NB4 (cell line): ENCODE measurements around the gene L3MBTL4.

ENCODE experiments used
- DNase-seq: peaks from one replicate; pipeline ENCODE4 v3.0.0; 2010; ENCODE audit warnings: low read depth
- H3K4me3 ChIP-seq: one replicate; pipeline ENCODE4 v1.5.1; 2011; ENCODE audit warnings: mild to moderate bottlenecking, low read depth, low read length, moderate library complexity
- MAX ChIP-seq: IDR thresholded peaks from 2 replicates; pipeline ENCODE4 v1.6.1; 2011; ENCODE audit warnings: low read depth, low read length
- MYC ChIP-seq: IDR thresholded peaks from 2 replicates; pipeline ENCODE4 v1.6.1; 2011; ENCODE audit warnings: low read depth, low read length
- POLR2A ChIP-seq: IDR thresholded peaks from 2 replicates; pipeline ENCODE4 v1.6.1; 2011; ENCODE audit warnings: mild to moderate bottlenecking; ENCODE audit not compliant: insufficient read length; ENCODE audit errors: extremely low read depth
- TF ChIP-seq, protein P1 (sequence below): IDR thresholded peaks from one replicate; pipeline ENCODE4 v1.5.1; 2012; ENCODE audit warnings: low read depth, low read length

Gene L3MBTL4

DNA sequence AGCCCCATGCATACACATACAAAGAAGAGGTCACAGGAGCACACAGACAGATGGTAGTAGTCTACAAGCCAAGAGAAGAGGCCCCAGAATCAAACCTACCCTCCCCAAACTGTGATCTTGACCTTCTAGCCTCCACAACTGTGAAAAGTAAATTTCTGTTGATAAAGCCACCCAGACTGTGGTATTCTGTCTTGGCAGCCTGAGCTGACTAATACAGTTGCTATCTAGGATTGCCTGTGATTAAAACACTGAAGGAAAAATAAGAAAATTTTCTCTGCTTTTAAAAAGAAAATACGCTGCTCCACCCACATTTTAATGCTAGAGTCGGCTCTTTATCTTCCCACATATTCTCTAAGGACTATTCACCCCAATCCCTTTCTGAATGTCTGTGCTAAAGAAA lies 375.7 kb downstream of the L3MBTL4 start:
- H3K4me3 ChIP-seq = no peak overlapping the region
- DNase-seq = no peak
- TF ChIP-seq MYC (no peak), MAX (no peak), POLR2A (no peak)
- TF ChIP-seq, protein P1, sequence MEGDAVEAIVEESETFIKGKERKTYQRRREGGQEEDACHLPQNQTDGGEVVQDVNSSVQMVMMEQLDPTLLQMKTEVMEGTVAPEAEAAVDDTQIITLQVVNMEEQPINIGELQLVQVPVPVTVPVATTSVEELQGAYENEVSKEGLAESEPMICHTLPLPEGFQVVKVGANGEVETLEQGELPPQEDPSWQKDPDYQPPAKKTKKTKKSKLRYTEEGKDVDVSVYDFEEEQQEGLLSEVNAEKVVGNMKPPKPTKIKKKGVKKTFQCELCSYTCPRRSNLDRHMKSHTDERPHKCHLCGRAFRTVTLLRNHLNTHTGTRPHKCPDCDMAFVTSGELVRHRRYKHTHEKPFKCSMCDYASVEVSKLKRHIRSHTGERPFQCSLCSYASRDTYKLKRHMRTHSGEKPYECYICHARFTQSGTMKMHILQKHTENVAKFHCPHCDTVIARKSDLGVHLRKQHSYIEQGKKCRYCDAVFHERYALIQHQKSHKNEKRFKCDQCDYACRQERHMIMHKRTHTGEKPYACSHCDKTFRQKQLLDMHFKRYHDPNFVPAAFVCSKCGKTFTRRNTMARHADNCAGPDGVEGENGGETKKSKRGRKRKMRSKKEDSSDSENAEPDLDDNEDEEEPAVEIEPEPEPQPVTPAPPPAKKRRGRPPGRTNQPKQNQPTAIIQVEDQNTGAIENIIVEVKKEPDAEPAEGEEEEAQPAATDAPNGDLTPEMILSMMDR = no peak

DNA sequence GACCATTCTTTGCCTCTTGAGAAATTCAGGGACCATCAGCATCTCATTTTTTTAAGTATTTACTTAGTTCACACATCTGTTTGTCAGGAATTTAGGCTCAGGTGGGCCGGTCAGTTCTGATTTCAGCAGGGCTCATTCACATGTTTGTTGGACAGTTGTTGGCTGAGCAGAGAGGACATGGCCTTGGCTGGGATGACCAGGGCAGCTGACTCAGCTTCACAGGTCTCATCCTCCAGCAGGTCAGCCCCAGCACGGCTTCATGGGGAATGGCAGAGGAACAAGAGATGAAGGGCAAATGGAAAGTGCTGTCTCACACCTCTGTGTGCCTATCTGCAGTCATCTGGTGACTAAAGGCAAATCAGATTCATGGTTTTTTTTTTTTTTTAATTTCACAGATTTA lies 383.3 kb downstream of the L3MBTL4 start:
- no peak for DNase-seq
- TF ChIP-seq POLR2A (no peak), MAX (no peak), MYC (no peak)
- TF ChIP-seq, protein P1 = no peak
- H3K4me3 ChIP-seq = no peak overlapping the region

DNA sequence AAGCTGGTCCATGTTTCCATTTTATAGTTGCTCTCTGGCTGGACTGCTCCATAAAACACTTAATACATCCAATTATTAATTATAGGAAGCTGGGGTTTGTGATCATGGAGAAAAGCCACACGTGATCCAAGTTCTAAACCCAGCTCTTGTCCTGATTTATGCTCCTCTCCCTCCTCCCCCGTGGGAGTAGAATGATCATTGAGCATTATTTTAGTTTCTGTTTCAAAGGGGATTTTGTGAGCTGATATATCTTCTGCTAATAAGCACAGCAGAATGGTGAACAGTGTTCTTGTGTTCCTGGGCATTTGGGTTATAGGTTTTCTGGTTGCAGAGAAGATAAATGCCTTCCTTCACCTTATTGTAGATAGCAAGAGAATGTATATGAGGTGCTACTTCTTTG lies 383.7 kb downstream of the L3MBTL4 start:
- TF ChIP-seq, protein P1 = no peak
- TF ChIP-seq MYC (no peak), POLR2A (no peak), MAX (no peak)
- no peak overlapping the region for H3K4me3 ChIP-seq
- no peak for DNase-seq

- H3K4me3 ChIP-seq = no peak overlapping the region
- no peak for TF ChIP-seq POLR2A
- TF ChIP-seq MAX = no peak
- TF ChIP-seq, protein P1 = no peak
- TF ChIP-seq MYC = no peak
- DNase-seq = no peak
Observed at GRCh38 chr18:6024745-6025248, 389.9 kb downstream of the L3MBTL4 start.

DNA sequence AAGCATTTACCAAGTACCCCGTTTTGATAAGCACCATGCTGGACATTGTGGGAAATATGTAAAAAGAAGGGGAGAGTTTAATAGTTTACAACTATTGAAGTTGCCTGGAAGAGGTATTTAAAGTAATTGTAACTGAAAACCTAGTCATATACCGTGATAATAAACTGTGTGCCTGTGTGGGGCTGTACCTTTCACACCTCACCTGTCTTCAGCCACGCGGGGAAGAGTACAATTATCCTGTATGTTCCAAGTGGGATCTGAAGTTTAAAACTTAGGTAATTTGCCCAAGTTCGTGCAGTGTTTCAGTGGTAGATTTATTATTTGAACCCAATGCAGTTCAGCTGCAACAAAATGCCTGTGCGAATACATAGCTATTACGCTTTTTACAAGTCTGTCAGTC lies 391.2 kb downstream of the L3MBTL4 start:
- no peak for DNase-seq
- TF ChIP-seq MYC (no peak), MAX (no peak), POLR2A (no peak)
- TF ChIP-seq, protein P1 = no peak
- H3K4me3 ChIP-seq = no peak overlapping the region

DNA sequence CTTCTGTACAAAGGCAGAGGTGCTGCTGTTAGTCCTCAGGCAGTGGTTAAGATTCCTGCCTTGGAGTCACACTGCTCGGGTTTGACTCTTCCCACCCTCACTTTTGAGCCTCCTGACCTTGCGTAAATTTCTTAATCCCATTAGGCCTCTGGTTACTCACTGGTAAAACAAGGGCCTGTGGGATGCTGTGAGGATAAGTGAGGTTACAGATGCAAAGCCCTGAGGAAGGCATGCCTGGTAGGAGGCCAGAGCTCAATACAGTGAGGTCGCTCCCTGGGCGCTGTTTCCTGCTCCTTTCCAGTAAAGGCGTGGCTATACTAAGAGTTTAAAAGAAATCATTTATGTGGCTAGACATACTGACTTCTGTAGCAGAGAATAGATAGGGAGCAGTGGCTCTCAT lies 391.9 kb downstream of the L3MBTL4 start:
- TF ChIP-seq, protein P1 = no peak
- TF ChIP-seq MYC (no peak), POLR2A (no peak), MAX (no peak)
- no peak for DNase-seq
- no peak overlapping the region for H3K4me3 ChIP-seq
